Right lobe of liver (tissue), 4 donors: ENCODE data around the gene WDFY2.

Experiments used
- CTCF ChIP-seq, 4 donors: fragments of 200-600 bp in 3 of 4; fragments of 450-650 bp in 1 of 4; IDR thresholded peaks; one replicate each; pipeline versions ENCODE4 v1.5.1 to v1.8.0; 2016 to 2022; ENCODE audit warnings: antibody characterized with exemption in 4 of 4, mild to moderate bottlenecking in 2 of 4
- POLR2A ChIP-seq: fragments of 450-650 bp; IDR thresholded peaks from one replicate; pipeline ENCODE4 v1.6.1; 2017; ENCODE audit warnings: antibody characterized with exemption, mild to moderate bottlenecking
- donor health status: DM: no; HTN: no; CAD: no.
- donor health status: DM: no; HTN: no; CAD: no.
- donor health status: DM: no; HTN: yes; CAD: no.

GRCh38 chr13:51665456-51665855 is 81.2 kb downstream of the WDFY2 start:
- TF ChIP-seq POLR2A = no peak
- no peak for TF ChIP-seq CTCF (IDR thresholded peaks at IDR 0.05)
